ENCODE results near the gene DNPEP. TPM values are rescaled to one million over a fixed set of nuclear protein-coding genes. Genes with fewer than 3 reads are reported as not detected.

Gene DNPEP
- total RNA-seq, 4 donors from 2014 or later, result 35.2 to 88.1 (median 52.6) TPM

- 83 to 87% methylated on average over 7 of the region's 7 CpGs for WGBS, 2 donors
- peaks cover 0 to 6% (median 2%) of the 10 kb centered on the region in 4 donors for H3K4me1 ChIP-seq
These were observed 42.4 kb upstream of the DNPEP start for GRCh38 chr2:219429958-219430606.

GRCh38 chr2:219428469-219428868, 40.8 kb upstream of the DNPEP start:
- H3K9me3 ChIP-seq, result no peaks in the 10 kb centered on the region
- H3K36me3 ChIP-seq, result no peaks in the 10 kb centered on the region
- no peak overlapping the region for H3K4me3 ChIP-seq
- no peaks in the 10 kb centered on the region for H3K4me1 ChIP-seq
- no peak for DNase-seq (ENCODE audit: low spot score in 2 of 2)
- TF ChIP-seq POLR2A (IDR thresholded peaks at IDR 0.05), result no peak
- TF ChIP-seq EP300 (IDR thresholded peaks at IDR 0.05), result no peak
- no peak for TF ChIP-seq CTCF (IDR thresholded peaks at IDR 0.05)
- peaks cover 0 to under 1% of the 10 kb centered on the region in 2 donors for H3K27me3 ChIP-seq
- no peak overlapping the region for H3K27ac ChIP-seq

More at GRCh38 chr2:219429958-219430606, 42.4 kb upstream of the DNPEP start:
- no peaks in the 10 kb centered on the region for H3K36me3 ChIP-seq
- no peak overlapping the region for H3K4me3 ChIP-seq
- TF ChIP-seq POLR2A (IDR thresholded peaks at IDR 0.05), result no peak
- TF ChIP-seq EP300 (IDR thresholded peaks at IDR 0.05), result no peak
- no peak for TF ChIP-seq CTCF (IDR thresholded peaks at IDR 0.05)
- no peak for DNase-seq (ENCODE audit: low spot score in 2 of 2)
- no peaks in the 10 kb centered on the region for H3K9me3 ChIP-seq
- H3K27ac ChIP-seq, result no peak overlapping the region
- H3K27me3 ChIP-seq, result peaks cover 0 to 16% of the 10 kb centered on the region in 2 donors

GRCh38 chr2:219426534-219427136, 38.9 kb upstream of the DNPEP start:
- H3K4me3 ChIP-seq, result no peak overlapping the region
- WGBS, 2 donors, result 68 to 77% methylated on average over 7 of the region's 7 CpGs
- no peaks in the 10 kb centered on the region for H3K9me3 ChIP-seq
- H3K27ac ChIP-seq, result no peak overlapping the region
- no peak for DNase-seq (ENCODE audit: low spot score in 2 of 2)
- H3K27me3 ChIP-seq, result peaks cover 0 to 4% of the 10 kb centered on the region in 2 donors
- no peaks in the 10 kb centered on the region for H3K36me3 ChIP-seq
- no peaks in the 10 kb centered on the region for H3K4me1 ChIP-seq
- no peak for TF ChIP-seq EP300 (IDR thresholded peaks at IDR 0.05)

- WGBS, 2 donors, result 62 to 70% methylated on average over 6 to 7 of the region's 7 CpGs
- no peak overlapping the region for H3K27ac ChIP-seq
These were observed 38.3 kb upstream of the DNPEP start for GRCh38 chr2:219426068-219426443.

GRCh38 chr2:219425238-219426067, 37.7 kb upstream of the DNPEP start:
- 87% methylated on average over 7 to 8 of the region's 8 CpGs for WGBS, 2 donors
- no peak for TF ChIP-seq CTCF (IDR thresholded peaks at IDR 0.05)
- TF ChIP-seq EP300 (IDR thresholded peaks at IDR 0.05), result no peak
- no peak for TF ChIP-seq POLR2A (IDR thresholded peaks at IDR 0.05)
- peaks cover 0 to 5% of the 10 kb centered on the region in 2 donors for H3K27me3 ChIP-seq
- H3K4me3 ChIP-seq, result no peak overlapping the region
- no peak for DNase-seq (ENCODE audit: low spot score in 2 of 2)
- H3K36me3 ChIP-seq, result no peaks in the 10 kb centered on the region
- H3K4me1 ChIP-seq, result no peaks in the 10 kb centered on the region
- H3K9me3 ChIP-seq, result no peaks in the 10 kb centered on the region
- H3K27ac ChIP-seq, result no peak overlapping the region

More at GRCh38 chr2:219426068-219426443, 38.3 kb upstream of the DNPEP start:
- TF ChIP-seq POLR2A (IDR thresholded peaks at IDR 0.05) (no peak), EP300 (IDR thresholded peaks at IDR 0.05) (no peak), CTCF (IDR thresholded peaks at IDR 0.05) (no peak)
- H3K4me3 ChIP-seq, result no peak overlapping the region
- H3K4me1 ChIP-seq, result no peaks in the 10 kb centered on the region
- no peaks in the 10 kb centered on the region for H3K9me3 ChIP-seq
- peaks cover 0 to 4% of the 10 kb centered on the region in 2 donors for H3K27me3 ChIP-seq
- no peak for DNase-seq (ENCODE audit: low spot score in 2 of 2)
- H3K36me3 ChIP-seq, result no peaks in the 10 kb centered on the region
